ENCODE results near the gene MYOF.

DNA sequence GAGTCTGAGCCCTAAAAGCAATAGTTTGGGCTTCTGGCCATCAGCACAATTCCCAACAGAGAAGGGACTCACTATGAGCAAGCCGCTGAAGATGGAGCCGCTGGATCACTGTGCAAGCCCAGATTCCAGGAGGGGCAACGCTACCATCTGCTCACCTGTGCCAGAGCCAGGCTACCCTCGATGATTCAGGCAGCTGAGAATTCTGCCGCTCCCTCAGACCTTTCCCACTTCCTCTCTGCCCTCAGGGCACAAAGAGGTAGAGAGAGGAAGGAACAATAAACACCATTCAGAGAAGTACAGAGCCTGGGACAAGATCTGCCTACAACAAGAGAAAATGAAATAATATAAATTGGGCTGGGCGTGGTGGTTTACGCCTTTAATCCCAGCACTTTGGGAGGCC is 98.1 kb downstream of the MYOF start:
- no peak for TF ChIP-seq POLR2A (IDR thresholded peaks at IDR 0.05)
- TF ChIP-seq, protein P1, sequence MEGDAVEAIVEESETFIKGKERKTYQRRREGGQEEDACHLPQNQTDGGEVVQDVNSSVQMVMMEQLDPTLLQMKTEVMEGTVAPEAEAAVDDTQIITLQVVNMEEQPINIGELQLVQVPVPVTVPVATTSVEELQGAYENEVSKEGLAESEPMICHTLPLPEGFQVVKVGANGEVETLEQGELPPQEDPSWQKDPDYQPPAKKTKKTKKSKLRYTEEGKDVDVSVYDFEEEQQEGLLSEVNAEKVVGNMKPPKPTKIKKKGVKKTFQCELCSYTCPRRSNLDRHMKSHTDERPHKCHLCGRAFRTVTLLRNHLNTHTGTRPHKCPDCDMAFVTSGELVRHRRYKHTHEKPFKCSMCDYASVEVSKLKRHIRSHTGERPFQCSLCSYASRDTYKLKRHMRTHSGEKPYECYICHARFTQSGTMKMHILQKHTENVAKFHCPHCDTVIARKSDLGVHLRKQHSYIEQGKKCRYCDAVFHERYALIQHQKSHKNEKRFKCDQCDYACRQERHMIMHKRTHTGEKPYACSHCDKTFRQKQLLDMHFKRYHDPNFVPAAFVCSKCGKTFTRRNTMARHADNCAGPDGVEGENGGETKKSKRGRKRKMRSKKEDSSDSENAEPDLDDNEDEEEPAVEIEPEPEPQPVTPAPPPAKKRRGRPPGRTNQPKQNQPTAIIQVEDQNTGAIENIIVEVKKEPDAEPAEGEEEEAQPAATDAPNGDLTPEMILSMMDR (IDR thresholded peaks at IDR 0.05): no peak
